Loucy (cell line): ENCODE measurements around the gene GAPT.

Source experiments
- CTCF ChIP-seq: fragments of 200-600 bp; sonication (generic); conservative IDR thresholded peaks from 2 replicates; pipeline ENCODE4 v1.5.1; 2014; ENCODE audit warnings: mild to moderate bottlenecking, antibody characterized with exemption, low read length
- EZH2phosphoT487 ChIP-seq: fragments of 200-600 bp; IDR thresholded peaks from 2 replicates; pipeline ENCODE4 v1.6.1; 2018; ENCODE audit warnings: antibody characterized with exemption, mild to moderate bottlenecking, moderate library complexity, borderline replicate concordance

- TF ChIP-seq CTCF (no peak), EZH2phosphoT487 (no peak)
Measured at GRCh38 chr5:58453306-58453705, 37.9 kb upstream of the GAPT start.
